OCI-LY1 (cell line): ENCODE data around the gene TAS1R2.

ENCODE experiments used
- CTCF ChIP-seq: fragments of 200-600 bp; sonication (generic), shearing (Covaris generic); IDR thresholded peaks from 2 replicates; pipeline ENCODE4 v1.5.1; 2017; ENCODE audit warnings: mild to moderate bottlenecking, antibody characterized with exemption, low read length, moderate library complexity, mixed read lengths
- EZH2 ChIP-seq: fragments of 200-600 bp; sonication (generic), shearing (Covaris generic); IDR thresholded peaks from 2 replicates; pipeline ENCODE4 v1.8.0; 2017; ENCODE audit warnings: borderline replicate concordance, mixed run types, mild to moderate bottlenecking, antibody characterized with exemption, low read length, moderate library complexity, mixed read lengths

DNA sequence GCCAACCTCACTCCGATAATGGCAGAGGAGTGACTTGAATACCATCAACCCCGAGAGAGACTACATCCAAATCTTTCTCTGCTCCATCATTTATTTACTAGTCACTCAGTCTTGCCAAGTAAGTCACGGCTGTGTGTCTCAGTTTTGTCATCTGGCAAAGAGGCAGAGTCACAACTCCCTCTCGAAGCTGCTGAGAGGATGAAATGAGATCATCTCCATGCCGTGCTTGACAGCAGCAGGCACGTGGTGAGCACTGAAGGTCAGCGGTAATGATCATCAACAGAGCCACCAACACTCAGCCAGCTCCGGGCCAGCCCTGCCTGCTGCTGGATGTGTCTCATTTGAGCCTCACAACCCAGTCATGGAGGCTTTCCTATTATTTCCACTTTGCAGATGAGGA lies 23.0 kb upstream of the TAS1R2 start:
- no peak for TF ChIP-seq CTCF
- TF ChIP-seq EZH2, result no peak
